ENCODE data around the gene KDM4C.

The KDM4C gene

DNA sequence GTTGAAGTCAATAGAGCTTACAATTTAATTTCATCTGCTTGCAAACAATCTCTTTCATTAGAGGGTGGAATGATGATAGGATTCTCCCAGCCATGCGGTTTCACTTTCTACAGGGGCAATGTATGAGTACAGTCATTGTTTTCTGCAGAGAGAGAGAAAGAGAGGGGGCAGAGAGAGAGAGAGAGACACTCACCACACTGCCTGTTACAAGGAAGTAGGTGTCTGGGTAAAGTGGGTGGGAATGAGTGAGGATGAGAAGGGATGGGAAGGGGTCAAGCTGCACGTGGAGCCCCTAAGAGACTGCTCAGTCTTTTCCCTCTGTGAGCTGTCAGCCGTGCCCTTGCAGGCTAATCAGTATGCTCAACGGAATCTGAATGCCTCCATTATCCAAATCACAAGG lies 454.3 kb downstream of the KDM4C start:
- DNase-seq (ENCODE audit: low read depth), result no peak

GRCh38 chr9:7216004-7216841 lies 458.4 kb downstream of the KDM4C start:
- no peak for DNase-seq (ENCODE audit: low read depth)

DNA sequence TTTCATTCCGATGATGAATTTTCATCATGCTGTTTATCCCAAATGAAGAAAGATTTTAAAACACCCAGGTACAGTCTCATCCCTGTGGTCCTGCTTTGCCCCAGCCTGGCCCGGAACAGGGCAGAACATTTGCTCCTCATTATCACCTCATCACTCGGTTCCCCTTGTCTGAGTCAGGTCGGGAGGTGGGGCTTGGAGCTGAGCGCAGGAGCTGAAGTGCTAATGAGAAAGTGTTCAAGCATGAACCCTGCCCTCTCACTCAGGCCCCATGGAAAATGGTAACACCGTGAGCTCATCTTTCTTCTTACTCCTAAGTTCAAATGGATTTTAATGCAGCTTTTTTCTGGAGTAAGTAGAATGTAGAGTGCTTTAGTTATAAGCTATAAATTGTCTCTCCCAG lies 466.2 kb downstream of the KDM4C start:
- no peak for DNase-seq (ENCODE audit: low read depth)
